Activated T-cell treated with anti-CD3 and anti-CD28 coated beads, Interleukin-2, amount 50 U/mL, for 72 hours (primary cell): Measurements from ENCODE around the gene LHX5. TPM values are rescaled to one million over a fixed set of nuclear protein-coding genes. Genes with fewer than 3 reads are reported as not detected.
A peak's percentile ranks its signal among the peaks of the same experiment; 100 is the strongest.

ENCODE experiments used
- ATAC-seq, 2 donors: fragments of 150-1000 bp; cut with Tn5 transposase; replicated peaks in 1 of 2; 2 replicates each; pipeline ENCODE4 v1.10.0; 2021; ENCODE audit warnings: moderate library complexity in 2 of 2, mild to moderate bottlenecking in 1 of 2
- DNase-seq, 2 donors: peaks; one replicate each; pipeline ENCODE4 v3.0.0; 2021 to 2022; ENCODE audit warnings: mixed read lengths in 1 of 2
- H3K27ac Mint-ChIP-seq: one replicate; pipeline ENCODE4 v1.8.0; 2022; ENCODE audit warnings: mild to moderate bottlenecking, moderate library complexity, mixed read lengths
- H3K27me3 Mint-ChIP-seq: one replicate; pipeline ENCODE4 v1.8.0; 2022; ENCODE audit warnings: low read depth, mixed read lengths
- H3K36me3 Mint-ChIP-seq, 2 donors: one replicate each; pipeline ENCODE4 v1.8.0; 2022; ENCODE audit warnings: mixed read lengths in 2 of 2, mild to moderate bottlenecking in 1 of 2; ENCODE audit not compliant: insufficient read depth in 2 of 2
- H3K4me1 Mint-ChIP-seq: one replicate; pipeline ENCODE4 v1.8.0; 2022; ENCODE audit warnings: low read depth, mixed read lengths
- H3K4me3 Mint-ChIP-seq, 2 donors: one replicate each; pipeline ENCODE4 v1.8.0; 2022; ENCODE audit warnings: mild to moderate bottlenecking in 2 of 2, mixed read lengths in 2 of 2, moderate library complexity in 2 of 2
- H3K9me3 Mint-ChIP-seq, 2 donors: one replicate each; pipeline ENCODE4 v1.8.0; 2022; ENCODE audit warnings: mixed read lengths in 2 of 2
- total RNA-seq, 2 donors: library from RNA; stranded (reverse); gene quantifications; one replicate each; pipeline ENCODE4 v1.2.3, GENCODE V29; 2022

LHX5 gene
- total RNA-seq, 2 donors from 2014 or later = 0.07 to 0.19 TPM

- Mint-ChIP-seq H3K4me3 (peak overlapping the region; percentile 48 to 56), H3K36me3 (peaks cover 3 to 4% of the 10 kb centered on the region in 2 donors), H3K9me3 (peaks cover 0 to 2% of the 10 kb centered on the region in 2 donors), H3K27ac (no peak overlapping the region), H3K27me3 (peaks cover 84% of the 10 kb centered on the region), H3K4me1 (peaks cover 27% of the 10 kb centered on the region)
- DNase-seq = no peak
- no peak for ATAC-seq
Measured at GRCh38 chr12:113474635-113475436, 3.2 kb upstream of the LHX5 start.

GRCh38 chr12:113473942-113474341, 2.3 kb upstream of the LHX5 start:
- Mint-ChIP-seq H3K9me3 (no peaks in the 10 kb centered on the region), H3K27me3 (peaks cover 84% of the 10 kb centered on the region), H3K4me1 (peaks cover 18% of the 10 kb centered on the region), H3K27ac (no peak overlapping the region), H3K4me3 (peak overlapping the region; percentile 48 to 56), H3K36me3 (peaks cover 0 to 2% of the 10 kb centered on the region in 2 donors)
- ATAC-seq (peak in 1 of 2 donors; percentile 25), DNase-seq (no peak)

GRCh38 chr12:113473400-113473799, 1.7 kb upstream of the LHX5 start:
- peaks cover 84% of the 10 kb centered on the region for H3K27me3 Mint-ChIP-seq
- no peak for ATAC-seq
- peaks cover 0 to 1% of the 10 kb centered on the region in 2 donors for H3K36me3 Mint-ChIP-seq
- no peak for DNase-seq
- peaks cover 18% of the 10 kb centered on the region for H3K4me1 Mint-ChIP-seq
- H3K27ac Mint-ChIP-seq = no peak overlapping the region
- H3K9me3 Mint-ChIP-seq = no peaks in the 10 kb centered on the region
- no peak overlapping the region for H3K4me3 Mint-ChIP-seq

- Mint-ChIP-seq H3K4me3 (peak overlapping the region in 1 of 2 donors; percentile 57), H3K27ac (no peak overlapping the region), H3K4me1 (peaks cover 18% of the 10 kb centered on the region), H3K27me3 (peaks cover 76% of the 10 kb centered on the region), H3K9me3 (no peaks in the 10 kb centered on the region), H3K36me3 (no peaks in the 10 kb centered on the region)
- ATAC-seq (no peak), DNase-seq (no peak)
Measured at GRCh38 chr12:113472191-113473121, 785 bp upstream of the LHX5 start.

GRCh38 chr12:113470871-113471618, 626 bp downstream of the LHX5 start:
- ATAC-seq = no peak
- no peak for DNase-seq
- Mint-ChIP-seq H3K4me1 (peaks cover 20% of the 10 kb centered on the region), H3K9me3 (no peaks in the 10 kb centered on the region), H3K4me3 (no peak overlapping the region), H3K27ac (no peak overlapping the region), H3K36me3 (no peaks in the 10 kb centered on the region), H3K27me3 (peaks cover 80% of the 10 kb centered on the region)

- Mint-ChIP-seq H3K27me3 (peaks cover 80% of the 10 kb centered on the region), H3K4me3 (no peak overlapping the region), H3K36me3 (no peaks in the 10 kb centered on the region), H3K27ac (no peak overlapping the region), H3K9me3 (no peaks in the 10 kb centered on the region), H3K4me1 (peaks cover 22% of the 10 kb centered on the region)
- DNase-seq (no peak), ATAC-seq (no peak)
Measured at GRCh38 chr12:113469949-113470743, 1.5 kb downstream of the LHX5 start.

- Mint-ChIP-seq H3K36me3 (no peaks in the 10 kb centered on the region), H3K9me3 (no peaks in the 10 kb centered on the region), H3K4me3 (no peak overlapping the region), H3K4me1 (peaks cover 19% of the 10 kb centered on the region), H3K27ac (no peak overlapping the region), H3K27me3 (peaks cover 79% of the 10 kb centered on the region)
- ATAC-seq (no peak), DNase-seq (no peak)
Measured at GRCh38 chr12:113469224-113469948, 2.3 kb downstream of the LHX5 start.

- DNase-seq = no peak
- no peak for ATAC-seq
- Mint-ChIP-seq H3K27me3 (peaks cover 79% of the 10 kb centered on the region), H3K36me3 (peaks cover 0 to 2% of the 10 kb centered on the region in 2 donors), H3K9me3 (no peaks in the 10 kb centered on the region), H3K27ac (no peak overlapping the region), H3K4me1 (peaks cover 22% of the 10 kb centered on the region), H3K4me3 (peak overlapping the region in 1 of 2 donors; percentile 61)
Measured at GRCh38 chr12:113468365-113469223, 3.1 kb downstream of the LHX5 start.

- DNase-seq (no peak), ATAC-seq (peak in 1 of 2 donors; percentile 45)
- Mint-ChIP-seq H3K9me3 (no peaks in the 10 kb centered on the region), H3K36me3 (peaks cover 0 to 3% of the 10 kb centered on the region in 2 donors), H3K27me3 (peaks cover 74% of the 10 kb centered on the region), H3K4me3 (peak overlapping the region; percentile 69 to 79), H3K27ac (no peak overlapping the region), H3K4me1 (peaks cover 25% of the 10 kb centered on the region)
Measured at GRCh38 chr12:113467502-113468364, 3.9 kb downstream of the LHX5 start.

GRCh38 chr12:113467142-113467501, 4.5 kb downstream of the LHX5 start:
- Mint-ChIP-seq H3K36me3 (peaks cover 0 to 3% of the 10 kb centered on the region in 2 donors), H3K4me1 (peaks cover 30% of the 10 kb centered on the region), H3K9me3 (no peaks in the 10 kb centered on the region), H3K27me3 (peaks cover 73% of the 10 kb centered on the region), H3K27ac (no peak overlapping the region), H3K4me3 (peak overlapping the region; percentile 69 to 79)
- no peak for ATAC-seq
- DNase-seq = no peak
